Upper lobe of left lung (tissue), 6 donors: Measurements from ENCODE around the gene HEATR9. TPM values are rescaled to one million over a fixed set of nuclear protein-coding genes. Genes with fewer than 3 reads are reported as not detected.

Source experiments
- ATAC-seq, 2 donors: fragments of 200-7000 bp; cut with Tn5 transposase; one replicate each; pipeline ENCODE4 v1.9.1; 2022; ENCODE audit warnings: mild to moderate bottlenecking in 2 of 2, moderate library complexity in 2 of 2; ENCODE audit not compliant: low FRiP score in 2 of 2
- DNase-seq, 2 donors: peaks; one replicate each; pipeline ENCODE4 v3.0.0-alpha.2; 2019 to 2020
- H3K27ac ChIP-seq, 4 donors: fragments of 200-600 bp; sonication (generic); one replicate each; pipeline ENCODE4 v1.5.1; 2016 to 2019
- H3K27me3 ChIP-seq, 4 donors: fragments of 200-600 bp; sonication (generic); one replicate each; pipeline ENCODE4 v1.5.1; 2017 to 2019
- H3K36me3 ChIP-seq, 4 donors: fragments of 200-600 bp; sonication (generic); one replicate each; pipeline ENCODE4 v1.5.1; 2016 to 2019
- H3K4me1 ChIP-seq, 4 donors: fragments of 200-600 bp; sonication (generic); one replicate each; pipeline ENCODE4 v1.5.1; 2018 to 2019
- H3K4me3 ChIP-seq, 4 donors: fragments of 200-600 bp; sonication (generic); one replicate each; pipeline ENCODE4 v1.5.1; 2017 to 2019; ENCODE audit warnings: mild to moderate bottlenecking in 2 of 4, moderate library complexity in 1 of 4
- H3K9me3 ChIP-seq, 4 donors: fragments of 200-600 bp; sonication (generic); one replicate each; pipeline ENCODE4 v1.5.1; 2018 to 2019
- EP300 ChIP-seq, 4 donors: sonication (generic); formaldehyde crosslinking; IDR thresholded peaks; one replicate each; pipeline ENCODE4 v1.5.1; 2017; ENCODE audit warnings: antibody characterized with exemption in 4 of 4, control low read depth in 2 of 4
- POLR2A ChIP-seq, 4 donors: fragments of 450-650 bp; IDR thresholded peaks; one replicate each; pipeline ENCODE4 v1.5.1; 2016 to 2017; ENCODE audit warnings: antibody characterized with exemption in 4 of 4, mild to moderate bottlenecking in 2 of 4
- POLR2AphosphoS5 ChIP-seq, 2 donors: sonication (generic); formaldehyde crosslinking; IDR thresholded peaks; one replicate each; pipeline ENCODE4 v1.5.1; 2017; ENCODE audit warnings: antibody characterized with exemption in 2 of 2
- WGBS, 2 donors: methylation state at CpG; one replicate each; pipeline ENCODE4 v1.1.5; 2017 to 2018; 5-methylcytosine and 5-hydroxymethylcytosine counted together
- total RNA-seq, 6 donors: library from RNA; depleted of rRNA in 4 of 6; stranded (reverse); fragments of >200 nt in 4 of 6; gene quantifications; one replicate each; pipeline versions ENCODE4 v1.1.0 to v1.2.1, GENCODE V29; 2016 to 2021
- TF ChIP-seq, protein P1 (sequence below), 6 experiments: fragments of 450-650 bp in 4 of 6; fragments of 200-600 bp in 2 of 6; sonication (generic) in 2 of 6; IDR thresholded peaks; one replicate each; pipeline ENCODE4 v1.5.1; 2016 to 2019; ENCODE audit warnings: antibody characterized with exemption in 6 of 6
- donor health status: DM: no; HTN: no; CAD: no; lungs with moderate emphysema.
- donor health status: DM: no; HTN: yes; CAD: no; lungs with severe emphysema.

The HEATR9 gene
- total RNA-seq, 6 donors from 2014 or later = 0.13 to 0.30 TPM; not detected in 4

- DNase-seq = no peak
- Histone ChIP-seq H3K27me3 (no peaks in the 10 kb centered on the region), H3K36me3 (no peaks in the 10 kb centered on the region), H3K4me1 (no peaks in the 10 kb centered on the region), H3K9me3 (no peaks in the 10 kb centered on the region), H3K4me3 (no peak overlapping the region), H3K27ac (no peak overlapping the region)
- TF ChIP-seq, protein P1, sequence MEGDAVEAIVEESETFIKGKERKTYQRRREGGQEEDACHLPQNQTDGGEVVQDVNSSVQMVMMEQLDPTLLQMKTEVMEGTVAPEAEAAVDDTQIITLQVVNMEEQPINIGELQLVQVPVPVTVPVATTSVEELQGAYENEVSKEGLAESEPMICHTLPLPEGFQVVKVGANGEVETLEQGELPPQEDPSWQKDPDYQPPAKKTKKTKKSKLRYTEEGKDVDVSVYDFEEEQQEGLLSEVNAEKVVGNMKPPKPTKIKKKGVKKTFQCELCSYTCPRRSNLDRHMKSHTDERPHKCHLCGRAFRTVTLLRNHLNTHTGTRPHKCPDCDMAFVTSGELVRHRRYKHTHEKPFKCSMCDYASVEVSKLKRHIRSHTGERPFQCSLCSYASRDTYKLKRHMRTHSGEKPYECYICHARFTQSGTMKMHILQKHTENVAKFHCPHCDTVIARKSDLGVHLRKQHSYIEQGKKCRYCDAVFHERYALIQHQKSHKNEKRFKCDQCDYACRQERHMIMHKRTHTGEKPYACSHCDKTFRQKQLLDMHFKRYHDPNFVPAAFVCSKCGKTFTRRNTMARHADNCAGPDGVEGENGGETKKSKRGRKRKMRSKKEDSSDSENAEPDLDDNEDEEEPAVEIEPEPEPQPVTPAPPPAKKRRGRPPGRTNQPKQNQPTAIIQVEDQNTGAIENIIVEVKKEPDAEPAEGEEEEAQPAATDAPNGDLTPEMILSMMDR (IDR thresholded peaks at IDR 0.05) = no peak
- no peak for TF ChIP-seq POLR2A (IDR thresholded peaks at IDR 0.05)
- TF ChIP-seq POLR2AphosphoS5 (IDR thresholded peaks at IDR 0.05) = no peak
- no peak for TF ChIP-seq EP300 (IDR thresholded peaks at IDR 0.05)
- ATAC-seq = no peak
These were observed 8.8 kb upstream of the HEATR9 start for GRCh38 chr17:35877345-35878029.

- ATAC-seq = no peak
- no peak overlapping the region for H3K27ac ChIP-seq
- no peaks in the 10 kb centered on the region for H3K4me1 ChIP-seq
- no peaks in the 10 kb centered on the region for H3K36me3 ChIP-seq
- no peaks in the 10 kb centered on the region for H3K9me3 ChIP-seq
- TF ChIP-seq, protein P1 (IDR thresholded peaks at IDR 0.05) = no peak
- TF ChIP-seq EP300 (IDR thresholded peaks at IDR 0.05) (no peak), POLR2A (IDR thresholded peaks at IDR 0.05) (no peak), POLR2AphosphoS5 (IDR thresholded peaks at IDR 0.05) (no peak)
- DNase-seq = no peak
- no peaks in the 10 kb centered on the region for H3K27me3 ChIP-seq
- no peak overlapping the region for H3K4me3 ChIP-seq
- 84 to 88% methylated on average over 3 of the region's 3 CpGs for WGBS, 2 donors
These were observed 7.8 kb upstream of the HEATR9 start for GRCh38 chr17:35876534-35876933.

- H3K4me1 ChIP-seq = no peaks in the 10 kb centered on the region
- H3K36me3 ChIP-seq = no peaks in the 10 kb centered on the region
- no peaks in the 10 kb centered on the region for H3K9me3 ChIP-seq
- no peak for ATAC-seq
- TF ChIP-seq EP300 (IDR thresholded peaks at IDR 0.05) (no peak), POLR2AphosphoS5 (IDR thresholded peaks at IDR 0.05) (no peak), POLR2A (IDR thresholded peaks at IDR 0.05) (no peak)
- TF ChIP-seq, protein P1 (IDR thresholded peaks at IDR 0.05) = no peak
- no peaks in the 10 kb centered on the region for H3K27me3 ChIP-seq
- peak overlapping the region in 1 of 4 donors; percentile 4 for H3K4me3 ChIP-seq
- DNase-seq = no peak
- WGBS, 2 donors = 44 to 49% methylated on average over 3 of the region's 3 CpGs
- no peak overlapping the region for H3K27ac ChIP-seq
These were observed 7.1 kb upstream of the HEATR9 start for GRCh38 chr17:35875800-35876139.

DNA sequence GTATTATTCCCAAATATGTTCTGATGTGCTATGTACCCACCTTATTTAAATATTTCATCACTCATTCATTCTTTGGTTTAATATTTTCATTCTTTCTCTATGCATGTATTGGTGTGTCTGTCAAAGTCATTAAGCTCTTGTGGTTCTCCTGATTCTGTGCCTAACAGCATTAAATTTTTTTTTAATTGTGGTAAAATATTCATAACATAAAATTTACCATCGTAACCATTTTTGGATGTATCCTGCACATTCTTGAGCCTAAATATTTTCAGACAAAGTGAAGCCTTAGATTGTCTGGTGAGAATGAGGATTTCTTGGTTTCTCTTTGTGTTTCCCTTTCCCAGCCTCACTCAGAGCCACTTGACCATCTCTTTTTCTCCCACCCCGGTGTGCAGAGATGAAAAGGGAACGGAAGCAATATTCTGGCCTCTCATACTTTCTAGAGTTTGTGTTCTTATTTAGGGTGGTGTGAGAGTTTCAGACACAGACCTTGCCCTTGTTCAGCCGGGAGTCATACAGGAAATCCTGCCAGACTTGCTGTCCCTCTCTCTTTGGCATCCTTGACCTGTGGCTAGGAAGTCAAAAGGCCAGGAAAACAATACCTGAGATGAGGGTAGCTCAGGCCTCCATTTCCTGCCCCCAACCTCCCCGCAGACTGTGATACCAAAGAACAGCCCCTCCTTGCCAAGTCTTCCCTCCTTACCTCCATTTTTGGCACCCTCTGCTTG lies 6.5 kb upstream of the HEATR9 start:
- Histone ChIP-seq H3K4me1 (no peaks in the 10 kb centered on the region), H3K27ac (no peak overlapping the region), H3K36me3 (no peaks in the 10 kb centered on the region), H3K27me3 (no peaks in the 10 kb centered on the region), H3K4me3 (no peak overlapping the region), H3K9me3 (no peaks in the 10 kb centered on the region)
- no peak for ATAC-seq
- WGBS, 2 donors = 39 to 42% methylated on average over 5 of the region's 5 CpGs
- TF ChIP-seq, protein P1 (IDR thresholded peaks at IDR 0.05) = no peak
- TF ChIP-seq EP300 (IDR thresholded peaks at IDR 0.05) (no peak), POLR2AphosphoS5 (IDR thresholded peaks at IDR 0.05) (no peak), POLR2A (IDR thresholded peaks at IDR 0.05) (no peak)
- DNase-seq = no peak
